IPS-11a (cell line): ENCODE results near the gene ATG7.
A peak's percentile ranks its signal among the peaks of the same experiment; 100 is the strongest.
"Not testable (repeated sequence)": the region's sequence is repeated elsewhere in the genome, so short reads cannot be mapped to it uniquely, and the experiment has no call there.

ENCODE experiments used
- H3K4me3 ChIP-seq: one replicate; pipeline ENCODE4 v1.5.1; 2013; ENCODE audit warnings: low read depth, low read length, control low read depth

ATG7 gene

DNA sequence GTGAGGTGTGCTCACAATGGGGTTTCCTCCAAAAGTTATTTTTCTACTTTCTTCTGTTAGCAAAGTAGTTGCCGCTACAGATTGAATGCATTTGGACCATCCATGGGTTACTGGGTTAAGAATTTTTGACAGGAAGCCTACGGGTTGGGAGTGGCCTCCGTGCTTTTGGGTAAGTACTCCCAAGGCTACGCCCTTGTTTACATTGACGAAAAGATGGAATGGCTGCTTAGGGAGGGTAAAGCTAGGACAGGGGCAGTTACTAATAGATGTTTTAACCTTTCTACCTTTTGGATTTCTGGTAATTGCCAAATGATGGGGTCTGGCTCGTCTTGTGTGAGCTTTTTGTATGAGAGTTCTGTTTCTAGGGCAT is 20.4 kb upstream of the ATG7 start:
- H3K4me3 ChIP-seq, result no peak overlapping the region

DNA sequence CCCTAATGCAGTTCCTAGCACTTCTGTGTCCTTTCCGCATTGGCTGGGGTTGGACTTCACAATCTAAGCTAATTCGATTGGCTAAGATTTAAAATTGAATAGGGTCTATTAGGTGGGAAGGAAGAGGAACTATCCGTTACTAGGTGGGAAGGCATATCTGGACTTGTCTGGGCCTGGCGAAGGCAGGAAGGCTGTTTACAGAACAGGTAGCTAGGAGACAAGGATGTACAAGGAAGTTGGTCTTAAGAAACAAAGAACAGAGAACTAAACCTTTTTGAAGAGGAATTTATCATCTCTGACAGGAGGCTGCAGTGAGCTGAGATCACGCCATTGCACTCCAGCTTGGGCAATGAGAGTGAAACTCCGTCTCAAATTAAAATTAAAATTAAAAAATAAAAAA is 17.3 kb upstream of the ATG7 start:
- no peak overlapping the region for H3K4me3 ChIP-seq

GRCh38 chr3:11255537-11255936 is 16.7 kb upstream of the ATG7 start:
- not testable (repeated sequence) for H3K4me3 ChIP-seq

- H3K4me3 ChIP-seq, result no peak overlapping the region
Measured at GRCh38 chr3:11258958-11259357, 13.2 kb upstream of the ATG7 start.

GRCh38 chr3:11260460-11260859 is 11.7 kb upstream of the ATG7 start:
- H3K4me3 ChIP-seq, result no peak overlapping the region

GRCh38 chr3:11269007-11269406 is 3.2 kb upstream of the ATG7 start:
- H3K4me3 ChIP-seq, result no peak overlapping the region

- H3K4me3 ChIP-seq, result peak overlapping the region; percentile 94
Measured at GRCh38 chr3:11272906-11273574, 843 bp downstream of the ATG7 start.

DNA sequence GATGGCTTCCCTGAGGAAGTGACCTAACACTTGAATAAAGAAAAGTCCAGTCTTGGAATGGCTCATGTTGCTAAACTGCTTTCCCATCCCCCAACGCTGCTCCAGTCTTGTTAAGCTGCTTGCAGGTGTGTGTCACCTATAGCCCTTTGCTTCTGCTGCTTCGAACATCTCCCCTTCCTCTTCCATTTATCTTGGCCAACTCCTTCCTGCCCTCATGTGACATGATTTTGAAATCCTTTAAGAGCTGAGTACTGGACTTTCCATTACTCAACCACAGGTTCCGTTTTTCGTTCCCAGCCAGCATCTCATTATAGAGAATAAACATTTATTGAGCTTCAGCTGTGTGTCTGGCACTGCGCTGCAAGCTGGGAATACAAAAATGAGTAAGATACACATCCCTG is 1.7 kb downstream of the ATG7 start:
- H3K4me3 ChIP-seq, result no peak overlapping the region

DNA sequence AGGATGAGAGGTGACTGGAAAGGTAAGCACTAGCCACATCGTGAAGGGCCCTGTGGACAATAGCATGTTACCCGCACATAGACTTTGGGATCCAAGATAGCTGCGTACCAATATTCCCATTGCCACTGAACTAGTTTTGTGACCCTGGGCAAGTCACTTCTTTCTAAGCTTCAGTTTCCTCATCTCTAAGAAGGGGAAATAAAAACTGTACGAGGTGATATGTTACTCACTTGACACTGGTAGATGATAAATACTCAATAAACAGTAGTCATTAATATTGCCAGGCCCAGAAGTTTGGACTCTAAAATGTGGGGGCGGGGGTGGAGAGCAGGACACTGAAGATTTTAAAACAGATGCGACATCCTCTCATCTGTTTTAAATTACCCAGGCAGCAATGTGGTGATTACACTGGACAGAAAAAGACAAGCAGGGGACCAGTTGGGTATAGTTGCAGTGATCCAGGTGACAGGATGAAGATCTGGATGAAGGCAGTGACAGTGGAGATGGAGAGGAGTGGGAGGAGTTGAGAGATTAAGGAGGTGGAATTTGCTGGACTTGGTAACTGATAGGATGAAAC is 2.5 kb downstream of the ATG7 start:
- no peak overlapping the region for H3K4me3 ChIP-seq

DNA sequence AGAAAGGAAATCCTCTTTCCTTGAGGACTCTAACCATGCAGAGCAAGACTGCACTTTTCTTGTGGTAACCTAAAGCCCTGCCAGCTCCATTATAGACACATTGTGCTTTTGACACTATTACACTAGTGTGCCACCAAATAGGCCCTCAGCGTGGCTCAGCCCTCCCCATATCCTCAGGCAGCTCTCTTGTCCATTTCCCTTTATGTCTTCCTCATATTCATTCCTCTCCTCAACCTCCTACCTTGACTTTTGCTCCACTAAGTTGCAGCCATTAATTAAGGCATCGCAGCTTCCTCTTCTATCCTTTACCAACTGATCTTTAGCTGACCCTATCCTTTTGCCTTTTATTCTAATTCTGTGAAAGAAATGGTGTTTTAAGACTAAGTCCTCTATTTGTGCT is 3.7 kb downstream of the ATG7 start:
- no peak overlapping the region for H3K4me3 ChIP-seq

DNA sequence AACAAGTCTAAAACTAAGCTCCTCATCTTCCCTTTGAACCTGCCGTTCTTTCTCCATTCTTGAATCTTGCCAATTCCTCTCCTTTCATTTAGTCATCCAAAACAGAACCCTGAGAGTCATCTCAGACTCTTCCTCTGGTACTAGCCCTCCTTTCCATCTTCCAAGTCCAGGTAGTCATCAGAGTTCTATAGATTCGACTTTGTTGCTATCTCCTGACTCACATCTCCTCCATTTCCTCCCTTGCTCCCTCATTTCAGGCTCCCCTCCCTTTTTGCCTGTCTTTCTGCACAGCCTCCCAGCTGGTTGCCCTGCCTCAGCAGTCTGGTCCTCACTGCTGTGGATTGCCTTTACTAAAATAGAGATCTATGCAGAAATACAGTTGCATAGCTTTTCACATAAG is 4.7 kb downstream of the ATG7 start:
- H3K4me3 ChIP-seq, result no peak overlapping the region

GRCh38 chr3:11282250-11283138 is 10.3 kb downstream of the ATG7 start:
- H3K4me3 ChIP-seq, result no peak overlapping the region

DNA sequence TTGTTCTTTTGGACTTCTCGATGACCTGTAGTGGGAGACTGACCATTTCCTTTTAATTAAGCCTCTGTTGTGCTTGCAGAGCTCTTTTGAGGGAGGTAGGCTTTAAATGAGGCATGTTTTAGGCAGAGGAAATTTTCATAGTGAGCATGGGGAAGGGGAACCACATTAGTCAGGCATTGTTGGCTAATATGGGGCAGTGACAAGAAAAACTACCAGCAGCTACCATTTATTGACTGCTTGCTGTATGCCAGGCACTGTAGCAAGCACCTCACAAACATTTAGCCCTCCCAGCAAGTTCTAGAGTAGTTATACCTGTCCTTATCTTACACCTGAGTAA is 10.9 kb downstream of the ATG7 start:
- H3K4me3 ChIP-seq, result no peak overlapping the region

DNA sequence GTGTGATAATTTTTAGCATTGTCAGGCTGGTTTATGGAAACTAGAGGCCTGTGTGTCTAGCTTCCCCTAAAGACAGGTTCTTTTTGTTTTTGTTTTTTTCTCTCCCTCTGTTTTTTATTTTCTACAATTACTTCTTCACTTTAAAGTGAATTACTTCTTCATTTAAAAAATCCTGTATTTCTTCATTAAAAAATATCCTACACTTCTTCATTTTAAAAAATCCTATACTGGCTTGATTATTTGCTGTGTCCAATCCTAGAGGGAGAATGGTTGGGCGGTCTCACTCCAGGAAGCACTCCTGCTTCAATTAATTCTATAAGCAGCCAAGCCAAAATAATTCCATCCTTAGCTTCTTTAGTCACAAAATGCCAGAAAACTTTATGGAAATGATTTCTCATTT is 11.8 kb downstream of the ATG7 start:
- no peak overlapping the region for H3K4me3 ChIP-seq

GRCh38 chr3:11285471-11285870 is 13.3 kb downstream of the ATG7 start:
- no peak overlapping the region for H3K4me3 ChIP-seq

DNA sequence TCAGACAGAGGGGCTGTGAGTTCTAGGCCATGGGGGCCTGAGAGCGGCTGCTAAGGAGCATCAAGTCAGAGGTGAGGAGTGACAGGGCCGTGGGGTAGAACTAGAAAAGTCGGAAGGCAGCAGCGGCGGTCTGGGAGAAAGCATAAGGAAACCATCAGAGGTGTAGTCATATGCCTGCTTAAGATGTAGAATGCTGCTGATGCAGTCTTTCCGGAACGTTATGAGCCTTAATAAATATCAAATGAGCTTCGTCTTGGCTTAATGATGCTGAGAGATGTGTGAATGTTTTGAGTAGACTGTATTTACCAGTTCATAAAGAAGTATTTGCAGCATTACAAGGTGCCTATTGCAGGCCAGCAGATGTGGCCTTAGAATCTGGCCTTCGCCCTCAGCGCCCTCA is 15.2 kb downstream of the ATG7 start:
- no peak overlapping the region for H3K4me3 ChIP-seq

DNA sequence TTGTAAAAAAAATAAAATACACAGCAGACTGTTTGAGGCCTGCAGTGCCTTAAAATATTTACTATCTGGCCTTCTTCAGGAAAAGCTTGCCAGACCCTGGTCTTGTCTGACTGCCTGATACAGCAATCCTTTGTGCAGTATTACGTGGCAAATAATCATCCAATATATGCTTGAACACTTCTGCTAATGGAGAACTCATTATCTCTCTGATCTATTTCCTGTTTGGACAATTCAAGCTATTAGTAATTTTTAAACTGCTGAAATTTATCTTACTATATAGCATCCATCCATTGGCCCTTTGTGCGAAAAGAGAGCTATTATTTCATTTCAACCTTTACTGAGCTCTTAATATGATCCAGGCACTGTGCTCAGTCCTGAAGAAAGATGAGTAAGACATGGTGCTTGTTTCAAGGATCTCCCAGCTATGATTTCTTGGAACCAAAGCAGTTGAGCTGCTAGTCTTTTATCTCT is 15.9 kb downstream of the ATG7 start:
- no peak overlapping the region for H3K4me3 ChIP-seq

GRCh38 chr3:11288786-11289637 is 16.8 kb downstream of the ATG7 start:
- H3K4me3 ChIP-seq, result no peak overlapping the region

DNA sequence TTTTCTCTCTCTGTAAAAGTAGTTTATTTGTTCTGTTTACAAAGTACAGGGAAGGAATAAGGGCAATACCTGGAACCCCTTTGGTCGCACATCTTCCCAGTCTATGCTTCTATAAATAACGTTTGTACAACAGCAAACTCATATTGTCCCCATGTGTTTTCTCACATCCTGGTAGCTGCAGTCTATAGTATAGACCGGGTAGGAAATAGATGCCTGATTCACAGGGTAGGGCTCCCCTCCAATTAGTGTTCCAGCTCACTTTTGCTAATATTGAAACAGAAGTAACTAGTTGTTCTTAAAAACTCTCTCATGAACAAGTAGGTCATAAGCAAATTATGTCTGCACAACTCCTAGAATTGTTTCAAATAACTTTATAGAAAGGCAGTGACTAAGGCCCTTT is 17.7 kb downstream of the ATG7 start:
- H3K4me3 ChIP-seq, result no peak overlapping the region

DNA sequence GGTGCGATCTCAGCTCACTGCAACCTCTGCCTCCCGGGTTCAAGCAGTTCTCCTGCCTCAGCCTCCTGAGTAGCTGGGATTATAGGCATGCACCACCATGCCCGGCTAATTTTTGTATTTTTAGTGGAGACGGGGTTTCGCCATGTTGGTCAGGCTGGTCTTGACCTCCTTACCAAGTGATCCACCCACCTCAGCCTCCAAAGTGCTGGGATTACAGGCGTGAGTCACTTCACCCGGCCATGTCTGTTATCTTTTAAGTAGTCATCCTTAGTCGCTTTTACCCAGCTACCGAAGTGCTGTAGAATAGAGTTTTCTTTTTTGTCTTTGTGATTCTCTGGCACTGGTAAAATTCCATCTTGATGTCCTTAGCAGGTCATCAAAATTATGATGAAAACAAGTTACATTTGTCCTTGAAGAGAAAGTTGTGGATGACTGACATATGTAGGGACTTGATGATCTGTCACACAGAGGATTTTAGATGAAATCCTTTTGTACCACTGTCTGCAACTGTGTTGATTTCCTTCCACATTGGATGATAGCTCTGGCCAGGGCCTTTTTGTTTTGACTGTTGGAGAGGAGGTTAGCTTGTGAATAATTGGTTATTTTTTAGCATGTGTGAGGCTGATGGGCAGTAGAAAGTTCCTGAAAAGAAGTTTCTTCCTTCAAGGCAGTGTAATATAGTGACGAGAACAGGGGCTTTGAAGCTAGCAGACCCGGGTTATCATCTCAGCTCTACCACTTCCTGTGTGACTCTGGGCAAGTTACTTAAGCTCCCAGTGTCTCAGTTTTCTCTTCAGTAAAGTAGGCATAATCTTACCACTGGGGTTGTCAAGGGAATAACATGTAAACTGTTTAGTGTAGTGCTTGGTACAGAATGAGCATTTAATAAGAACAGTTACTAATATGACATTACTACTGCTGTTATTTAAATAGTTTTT is 18.8 kb downstream of the ATG7 start:
- no peak overlapping the region for H3K4me3 ChIP-seq
